A549 treated with RU486 at 1 μM for 4 hours (cell line): ENCODE data around the gene CD2BP2. TPM values are rescaled to one million over a fixed set of nuclear protein-coding genes. Genes with fewer than 3 reads are reported as not detected.

Experiments used
- total RNA-seq: library from RNA; stranded (reverse); fragments of 200-300 nt; extraction: Qiagen RNA extraction; gene quantifications from 5 replicates; pipeline ENCODE4 v1.2.3, GENCODE V29; 2022; ENCODE audit warnings: low read depth

CD2BP2 gene
- 63.4 to 69.9 TPM (median 67.1 TPM) in 5 replicates for total RNA-seq

GRCh38 chr16:30355144-30355953 is at the start of gene CD2BP2:
CD2BP2 (minus strand) TSS chr16:30355308; CDS start chr16:30354681, 627 bp downstream.

GRCh38 chr16:30395155-30395991 is 40.3 kb upstream of the CD2BP2 start, which contains the start of gene ZNF48:
ZNF48 (plus strand) TSS chr16:30395420; CDS start chr16:30395795, 375 bp downstream.

GRCh38 chr16:30382111-30382881 is 27.2 kb upstream of the CD2BP2 start, which contains the start of gene SEPTIN1:
SEPTIN1 (minus strand) TSS chr16:30382561; CDS start chr16:30382542, 19 bp downstream.

GRCh38 chr16:30374538-30374937 is 19.4 kb upstream of the CD2BP2 start, which contains the start of gene MYL11:
MYL11 (plus strand) TSS chr16:30374802; CDS start chr16:30374858, 56 bp downstream.

GRCh38 chr16:30370456-30371247 is 15.5 kb upstream of the CD2BP2 start, which contains the start of gene TBC1D10B:
TBC1D10B (minus strand) TSS chr16:30370494; CDS start chr16:30370183, 311 bp downstream.

Other genes with a start within 250 kb of the CD2BP2 start
- 1.4 to 2.3 TPM (median 1.7 TPM) in 5 replicates for gene GDPD3, start 241.8 kb downstream of the CD2BP2 start, total RNA-seq
- 33.9 to 38.8 TPM (median 36.4 TPM) in 5 replicates for gene MAPK3, start 232.1 kb downstream of the CD2BP2 start, total RNA-seq
- gene CORO1A, start 171.7 kb downstream of the CD2BP2 start, total RNA-seq, result 2.3 to 3.5 TPM (median 3.3 TPM) in 5 replicates
- 130 to 288 TPM (median 218 TPM) in 5 replicates for gene BOLA2B, start 161.6 kb downstream of the CD2BP2 start, total RNA-seq
- 15.6 to 34.4 TPM (median 20.7 TPM) in 5 replicates for gene SLX1A, start 161.4 kb downstream of the CD2BP2 start, total RNA-seq
- 5.1 to 10.6 TPM (median 7.9 TPM) in 5 replicates for gene SULT1A3, start 156.1 kb downstream of the CD2BP2 start, total RNA-seq
- gene NPIPB13, start 106.8 kb downstream of the CD2BP2 start, total RNA-seq, result 0.81 to 4.3 TPM (median 2.6 TPM) in 5 replicates
- 22.5 to 34.5 TPM (median 28.9 TPM) in 5 replicates for gene TBC1D10B, start 15.2 kb upstream of the CD2BP2 start, total RNA-seq
- gene MYL11, start 19.5 kb upstream of the CD2BP2 start, total RNA-seq, result 0.69 to 1.1 TPM in 2 of 5 replicates, not detected in the others
- 1.2 to 3.0 TPM (median 2.3 TPM) in 5 replicates for gene SEPTIN1, start 27.3 kb upstream of the CD2BP2 start, total RNA-seq
- gene ZNF48, start 40.1 kb upstream of the CD2BP2 start, total RNA-seq, result 10.1 to 13.1 TPM (median 12.7 TPM) in 5 replicates
- gene ZNF771, start 52.3 kb upstream of the CD2BP2 start, total RNA-seq, result 3.4 to 7.1 TPM (median 6.1 TPM) in 5 replicates
- gene DCTPP1, start 74.7 kb upstream of the CD2BP2 start, total RNA-seq, result 100.0 to 144 TPM (median 139 TPM) in 5 replicates
- 48.8 to 54.1 TPM (median 52.1 TPM) in 5 replicates for gene SEPHS2, start 90.6 kb upstream of the CD2BP2 start, total RNA-seq
- 0.08 to 0.10 TPM in 2 of 5 replicates, not detected in the others for gene ITGAL, start 117.4 kb upstream of the CD2BP2 start, total RNA-seq
- 35.1 to 46.6 TPM (median 45.4 TPM) in 5 replicates for gene ZNF768, start 171.3 kb upstream of the CD2BP2 start, total RNA-seq
- gene ZNF747, start 179.6 kb upstream of the CD2BP2 start, total RNA-seq, result 2.5 to 4.4 TPM (median 4.0 TPM) in 5 replicates
- 4.3 to 6.6 TPM (median 5.5 TPM) in 5 replicates for gene ZNF764, start 203.1 kb upstream of the CD2BP2 start, total RNA-seq
- 5.2 to 7.9 TPM (median 7.3 TPM) in 5 replicates for gene ZNF688, start 216.4 kb upstream of the CD2BP2 start, total RNA-seq
- not detected in 5 replicates for gene ZNF785, start 230.4 kb upstream of the CD2BP2 start, total RNA-seq